Sigmoid colon (tissue), 7 donors: ENCODE measurements around the gene UNG. TPM values are rescaled to one million over a fixed set of nuclear protein-coding genes. Genes with fewer than 3 reads are reported as not detected.

Experiments used
- DNase-seq: peaks from one replicate; pipeline ENCODE4 v3.0.0-alpha.2; 2019
- H3K27ac ChIP-seq, 4 donors: fragments of 200-600 bp; sonication (generic); one replicate each; pipeline ENCODE4 v1.5.1; 2016 to 2019; ENCODE audit warnings: mild to moderate bottlenecking in 1 of 4
- H3K27me3 ChIP-seq, 3 donors: fragments of 200-600 bp; sonication (generic); one replicate each; pipeline ENCODE4 v1.5.1; 2019; ENCODE audit warnings: mild to moderate bottlenecking in 1 of 3
- H3K36me3 ChIP-seq, 4 donors: fragments of 200-600 bp; sonication (generic); one replicate each; pipeline ENCODE4 v1.5.1; 2016 to 2019
- H3K4me1 ChIP-seq, 4 donors: fragments of 200-600 bp; sonication (generic); one replicate each; pipeline ENCODE4 v1.5.1; 2017 to 2019
- H3K4me3 ChIP-seq, 4 donors: fragments of 200-600 bp; sonication (generic); one replicate each; pipeline ENCODE4 v1.5.1; 2017 to 2019; ENCODE audit warnings: mild to moderate bottlenecking in 2 of 4, moderate library complexity in 1 of 4
- H3K9me3 ChIP-seq, 4 donors: fragments of 200-600 bp in 3 of 4; sonication (generic) in 3 of 4; one replicate each; pipeline versions ENCODE4 v1.5.1 to v1.6.1; 2013 to 2019
- CTCF ChIP-seq, 4 experiments: fragments of 450-650 bp in 3 of 4; fragments of 200-600 bp in 1 of 4; IDR thresholded peaks; one replicate each; pipeline ENCODE4 v1.5.1; 2016 to 2019; ENCODE audit warnings: antibody characterized with exemption in 4 of 4, mild to moderate bottlenecking in 3 of 4, moderate library complexity in 2 of 4
- EP300 ChIP-seq, 4 donors: sonication (generic); formaldehyde crosslinking; IDR thresholded peaks; one replicate each; pipeline ENCODE4 v1.6.1; 2017; ENCODE audit warnings: antibody characterized with exemption in 4 of 4
- POLR2A ChIP-seq, 2 donors: fragments of 450-650 bp; IDR thresholded peaks; one replicate each; pipeline ENCODE4 v1.6.1; 2016; ENCODE audit warnings: antibody characterized with exemption in 2 of 2, mild to moderate bottlenecking in 2 of 2, moderate library complexity in 2 of 2
- POLR2AphosphoS5 ChIP-seq, 4 donors: sonication (generic); formaldehyde crosslinking; IDR thresholded peaks; one replicate each; pipeline ENCODE4 v1.6.1; 2017; ENCODE audit warnings: antibody characterized with exemption in 4 of 4
- WGBS, 2 donors: extraction: QIAGEN DNeasy Blood & Tissue Kit; methylation state at CpG; one replicate each; pipeline ENCODE4 v1.1.7; 2013; 5-methylcytosine and 5-hydroxymethylcytosine counted together
- intact Hi-C: fragments of 100-400 bp; cut with DNase I; formaldehyde crosslinking; loops from one replicate; pipeline ENCODE4 v1.15.1; 2023
- polyA plus RNA-seq, 3 donors: library from polyadenylated mRNA; stranded (reverse); fragments of 200-250 nt; gene quantifications; one replicate each; pipeline ENCODE4 v1.2.3, GENCODE V29; 2013
- total RNA-seq, 4 donors: library from RNA; depleted of rRNA; stranded (reverse); fragments of >200 nt; gene quantifications; one replicate each; pipeline ENCODE4 v1.1.0, GENCODE V29; 2016
- donor health status: healthy with polysubstance abuse.
- donor health status: Bipolar disorder and iron deficiency.
- donor health status: healthy.

Gene UNG
- total and polyA plus RNA-seq, 7 donors, result 11.9 to 34.8 (median 17.1) TPM

GRCh38 chr12:109153821-109154441 lies 56.5 kb downstream of the UNG start:
- WGBS, 2 donors, result 21 to 39% methylated on average over 18 of the region's 18 CpGs
- peaks cover 0 to 50% (median 42%) of the 10 kb centered on the region in 4 donors for H3K4me1 ChIP-seq
- H3K9me3 ChIP-seq, result no peaks in the 10 kb centered on the region
- intact Hi-C loops, result loop anchor here (2.0 kb wide), 1 partner anchor 43 kb away; no protein-coding TSS in a partner anchor
- peak overlapping the region; percentile 71 to 80 (median 76) for H3K4me3 ChIP-seq
- H3K27ac ChIP-seq, result peak overlapping the region; percentile 93 to 98 (median 94)
- no peaks in the 10 kb centered on the region for H3K36me3 ChIP-seq
- H3K27me3 ChIP-seq, result no peaks in the 10 kb centered on the region
- no peak for TF ChIP-seq POLR2A (IDR thresholded peaks at IDR 0.05)
- TF ChIP-seq CTCF (IDR thresholded peaks at IDR 0.05), result no peak
- no peak for TF ChIP-seq EP300 (IDR thresholded peaks at IDR 0.05)
- TF ChIP-seq POLR2AphosphoS5 (IDR thresholded peaks at IDR 0.05), result no peak
- DNase-seq, result peak; percentile 74

GRCh38 chr12:109154451-109155438 lies 57.3 kb downstream of the UNG start:
- peak; percentile 96 for DNase-seq
- TF ChIP-seq CTCF (IDR thresholded peaks at IDR 0.05) (no peak), POLR2A (IDR thresholded peaks at IDR 0.05) (peak; percentile 27 to 57), EP300 (IDR thresholded peaks at IDR 0.05) (peak in 2 of 4 donors; percentile 18 to 60), POLR2AphosphoS5 (IDR thresholded peaks at IDR 0.05) (peak; percentile 77 to 90 (median 84))
- Histone ChIP-seq H3K4me3 (peak overlapping the region; percentile 71 to 80 (median 76)), H3K36me3 (no peaks in the 10 kb centered on the region), H3K9me3 (no peaks in the 10 kb centered on the region), H3K27me3 (no peaks in the 10 kb centered on the region), H3K4me1 (peaks cover 0 to 57% (median 49%) of the 10 kb centered on the region in 4 donors), H3K27ac (peak overlapping the region; percentile 93 to 98 (median 94))
- intact Hi-C loops, result loop anchor here (2.0 kb wide), 1 partner anchor 44 kb away; no protein-coding TSS in a partner anchor
- 0 to 1% methylated on average over 61 of the region's 61 CpGs for WGBS, 2 donors

GRCh38 chr12:109156036-109156435 lies 58.6 kb downstream of the UNG start:
- intact Hi-C loops, result no loop called here
- Histone ChIP-seq H3K9me3 (no peaks in the 10 kb centered on the region), H3K27me3 (no peaks in the 10 kb centered on the region), H3K36me3 (no peaks in the 10 kb centered on the region), H3K27ac (peak overlapping the region; percentile 93 to 98 (median 94)), H3K4me1 (peaks cover 0 to 70% (median 61%) of the 10 kb centered on the region in 4 donors), H3K4me3 (peak overlapping the region; percentile 71 to 80 (median 76))
- peak; percentile 33 for DNase-seq
- no peak for TF ChIP-seq EP300 (IDR thresholded peaks at IDR 0.05)
- no peak for TF ChIP-seq POLR2A (IDR thresholded peaks at IDR 0.05)
- TF ChIP-seq CTCF (IDR thresholded peaks at IDR 0.05), result no peak
- TF ChIP-seq POLR2AphosphoS5 (IDR thresholded peaks at IDR 0.05), result no peak
- 96 to 97% methylated on average over 5 of the region's 5 CpGs for WGBS, 2 donors

GRCh38 chr12:109156586-109156985 lies 59.2 kb downstream of the UNG start:
- H3K27me3 ChIP-seq, result no peaks in the 10 kb centered on the region
- H3K27ac ChIP-seq, result peak overlapping the region; percentile 93 to 98 (median 94)
- intact Hi-C loops, result no loop called here
- 89 to 92% methylated on average over 5 of the region's 5 CpGs for WGBS, 2 donors
- no peaks in the 10 kb centered on the region for H3K36me3 ChIP-seq
- DNase-seq, result peak; percentile 52
- no peaks in the 10 kb centered on the region for H3K9me3 ChIP-seq
- H3K4me3 ChIP-seq, result peak overlapping the region in 3 of 4 donors; percentile 74 to 80 (median 77)
- TF ChIP-seq POLR2A (IDR thresholded peaks at IDR 0.05) (no peak), EP300 (IDR thresholded peaks at IDR 0.05) (no peak), CTCF (IDR thresholded peaks at IDR 0.05) (no peak), POLR2AphosphoS5 (IDR thresholded peaks at IDR 0.05) (no peak)
- H3K4me1 ChIP-seq, result peaks cover 0 to 74% (median 64%) of the 10 kb centered on the region in 4 donors
